Lower leg skin (tissue), 4 donors: ENCODE results near the gene ATP8A2. TPM values are rescaled to one million over a fixed set of nuclear protein-coding genes. Genes with fewer than 3 reads are reported as not detected.

Experiments used
- DNase-seq, 2 donors: peaks; one replicate each; pipeline ENCODE4 v3.0.0-alpha.2; 2019; ENCODE audit warnings: low spot score in 2 of 2
- H3K4me3 ChIP-seq: fragments of 200-600 bp; sonication (generic); 2 replicates; pipeline ENCODE4 v1.5.1; 2017; ENCODE audit warnings: mild to moderate bottlenecking, low read depth; ENCODE audit not compliant: poor library complexity, severe bottlenecking
- CTCF ChIP-seq, 3 donors: fragments of 450-650 bp; IDR thresholded peaks; one replicate each; pipeline ENCODE4 v1.5.1; 2016; ENCODE audit warnings: antibody characterized with exemption in 3 of 3, mild to moderate bottlenecking in 3 of 3, moderate library complexity in 2 of 3
- POLR2A ChIP-seq, 2 donors: fragments of 450-650 bp; IDR thresholded peaks; one replicate each; pipeline ENCODE4 v1.6.1; 2016 to 2017; ENCODE audit warnings: antibody characterized with exemption in 2 of 2, mild to moderate bottlenecking in 1 of 2, moderate library complexity in 1 of 2
- WGBS, 2 donors: methylation state at CpG; one replicate each; pipeline ENCODE4 v1.1.5; 2018; 5-methylcytosine and 5-hydroxymethylcytosine counted together
- intact Hi-C: fragments of 100-400 bp; cut with DNase I; formaldehyde crosslinking; loops from one replicate; pipeline ENCODE4 v1.15.0; 2023; ENCODE audit warnings: low total_unique reads
- total RNA-seq, 4 donors: library from RNA; depleted of rRNA; stranded (reverse); fragments of >200 nt; gene quantifications; one replicate each; pipeline ENCODE4 v1.1.0, GENCODE V29; 2016

Gene ATP8A2
- total RNA-seq, 4 donors from 2014 or later = 0.05 to 0.23 TPM; not detected in 2

- H3K4me3 ChIP-seq = no peak overlapping the region
- no peak for DNase-seq
- TF ChIP-seq POLR2A (IDR thresholded peaks at IDR 0.05) (no peak), CTCF (IDR thresholded peaks at IDR 0.05) (no peak)
- intact Hi-C loops = no loop called here
- 84 to 86% methylated on average over 9 of the region's 9 CpGs for WGBS, 2 donors
Observed at GRCh38 chr13:26024558-26024957, 652.8 kb downstream of the ATP8A2 start.

- DNase-seq = no peak
- intact Hi-C loops = no loop called here
- H3K4me3 ChIP-seq = no peak overlapping the region
- WGBS, 2 donors = 82% methylated on average over 12 of the region's 12 CpGs
- TF ChIP-seq POLR2A (IDR thresholded peaks at IDR 0.05) (no peak), CTCF (IDR thresholded peaks at IDR 0.05) (no peak)
Observed at GRCh38 chr13:26025196-26025595, 653.4 kb downstream of the ATP8A2 start.

GRCh38 chr13:26025771-26026170, 654.0 kb downstream of the ATP8A2 start:
- TF ChIP-seq CTCF (IDR thresholded peaks at IDR 0.05) (no peak), POLR2A (IDR thresholded peaks at IDR 0.05) (no peak)
- WGBS, 2 donors = 83 to 87% methylated on average over 4 of the region's 4 CpGs
- intact Hi-C loops = no loop called here
- no peak for DNase-seq
- no peak overlapping the region for H3K4me3 ChIP-seq

GRCh38 chr13:26026211-26026610, 654.4 kb downstream of the ATP8A2 start:
- H3K4me3 ChIP-seq = no peak overlapping the region
- 45 to 61% methylated on average over 4 of the region's 4 CpGs for WGBS, 2 donors
- DNase-seq = no peak
- TF ChIP-seq POLR2A (IDR thresholded peaks at IDR 0.05) = no peak
- intact Hi-C loops = no loop called here

GRCh38 chr13:26029581-26030136, 657.9 kb downstream of the ATP8A2 start:
- DNase-seq = no peak
- intact Hi-C loops = no loop called here
- H3K4me3 ChIP-seq = no peak overlapping the region
- 95 to 96% methylated on average over 4 of the region's 4 CpGs for WGBS, 2 donors
- no peak for TF ChIP-seq CTCF (IDR thresholded peaks at IDR 0.05)
- no peak for TF ChIP-seq POLR2A (IDR thresholded peaks at IDR 0.05)

GRCh38 chr13:26030331-26030730, 658.6 kb downstream of the ATP8A2 start:
- no peak for TF ChIP-seq CTCF (IDR thresholded peaks at IDR 0.05)
- TF ChIP-seq POLR2A (IDR thresholded peaks at IDR 0.05) = no peak
- intact Hi-C loops = no loop called here
- DNase-seq = no peak
- 85 to 90% methylated on average over 4 of the region's 4 CpGs for WGBS, 2 donors
- H3K4me3 ChIP-seq = no peak overlapping the region
